ENCODE data around the gene PHTF2. TPM values are rescaled to one million over a fixed set of nuclear protein-coding genes. Genes with fewer than 3 reads are reported as not detected.

The PHTF2 gene
- total and polyA plus RNA-seq, 2 donors (not counting 3 experiments of a cell fraction or from before 2014, with no cell fraction given) = 13.3 to 21.4 TPM

DNA sequence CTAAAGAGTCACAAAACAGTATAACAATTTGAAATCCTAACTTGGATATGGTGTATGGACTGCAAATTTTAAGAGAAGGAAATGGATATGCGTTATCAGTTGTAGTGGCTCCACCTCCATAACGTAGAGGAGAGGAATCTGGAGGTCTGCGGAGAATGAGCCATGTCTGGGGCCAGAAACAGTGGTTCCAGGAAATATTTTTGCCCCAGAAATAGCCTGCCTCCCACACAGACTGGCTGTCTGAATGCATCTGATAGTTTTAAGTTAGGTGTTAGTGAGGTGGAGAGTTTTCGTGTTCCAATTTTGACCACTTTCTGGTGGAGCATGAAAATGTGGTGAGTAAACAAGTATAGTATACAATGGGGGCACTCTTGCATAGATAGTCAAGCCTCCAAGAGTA lies 1.6 kb downstream of the PHTF2 start:
- Histone ChIP-seq H3K4me1 (ENCODE audit: control insufficient read depth, extremely low read depth, insufficient read depth, low read length) (peaks cover 32% of the 10 kb centered on the region), H3K4me3 (replicated peaks in 1 of 3; ENCODE audit: insufficient read depth in 1 of 3, low read depth in 1 of 3, low read length in 3 of 3) (peak overlapping the region in 1 of 3 experiments; percentile 90), H3K27ac (ENCODE audit: insufficient read depth, low read depth, low read length) (no peak overlapping the region), H3K36me3 (ENCODE audit: control insufficient read depth in 2 of 2, extremely low read depth in 1 of 2, insufficient read depth in 2 of 2, low read length in 2 of 2) (no peaks in the 10 kb centered on the region), H4K20me1 (replicated peaks; ENCODE audit: control insufficient read depth, extremely low read depth, insufficient read depth, low read length) (no peaks in the 10 kb centered on the region), H3K9ac (replicated peaks; ENCODE audit: extremely low read depth, insufficient read depth, low read length) (peak overlapping the region; percentile 81), H3K79me2 (ENCODE audit: control insufficient read depth, insufficient read depth, low read length) (peaks cover 52% of the 10 kb centered on the region), H3K27me3 (ENCODE audit: control insufficient read depth in 2 of 2, insufficient read depth in 2 of 2, low read length in 2 of 2) (no peaks in the 10 kb centered on the region), H3K4me2 (ENCODE audit: insufficient read depth, low read length) (peak overlapping the region; percentile 92), H3K9me1 (replicated peaks; ENCODE audit: control insufficient read depth, extremely low read depth, insufficient read depth, low read length) (no peaks in the 10 kb centered on the region), H3K9me3 (replicated peaks; ENCODE audit: control insufficient read depth, insufficient read depth, low read length) (no peaks in the 10 kb centered on the region), H2AFZ (ENCODE audit: low read depth, low read length) (peak overlapping the region; percentile 39)
- no TSS peak for BruUV-seq (replicated peaks)
- dilution Hi-C loops (cut with MboI; ENCODE audit: extremely low pct_ligation_motif_present, low sequenced_read_pairs) (no loop called here), intact Hi-C loops (cut with micrococcal nuclease) (no loop called here)
- TF ChIP-seq GATA2 (IDR thresholded peaks at IDR 0.05; ENCODE audit: insufficient read depth, insufficient read length, low read depth, low read length) (no peak), POLR2A (IDR thresholded peaks at IDR 0.05; ENCODE audit: low read depth, low read length) (no peak), POLR2AphosphoS5 (IDR thresholded peaks at IDR 0.05; ENCODE audit: insufficient read depth, low read depth, low read length) (no peak), JUN (IDR thresholded peaks at IDR 0.05; ENCODE audit: borderline replicate concordance, insufficient read depth, insufficient read length, low read depth) (no peak), FOS (IDR thresholded peaks at IDR 0.05; ENCODE audit: borderline replicate concordance, insufficient read depth, low read length) (no peak), MYC (IDR thresholded peaks at IDR 0.05; ENCODE audit: low read depth, low read length) (no peak)
- TF ChIP-seq, protein P1, sequence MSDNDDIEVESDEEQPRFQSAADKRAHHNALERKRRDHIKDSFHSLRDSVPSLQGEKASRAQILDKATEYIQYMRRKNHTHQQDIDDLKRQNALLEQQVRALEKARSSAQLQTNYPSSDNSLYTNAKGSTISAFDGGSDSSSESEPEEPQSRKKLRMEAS (IDR thresholded peaks at IDR 0.05; ENCODE audit: insufficient read depth, insufficient read length) = no peak
- ChIA-PET CTCF (no interaction called here), POLR2A (no interaction called here)
- FAIRE-seq (peak; percentile 15), DNase-seq (ENCODE audit: low read depth, low spot score) (peak; percentile 37)

DNA sequence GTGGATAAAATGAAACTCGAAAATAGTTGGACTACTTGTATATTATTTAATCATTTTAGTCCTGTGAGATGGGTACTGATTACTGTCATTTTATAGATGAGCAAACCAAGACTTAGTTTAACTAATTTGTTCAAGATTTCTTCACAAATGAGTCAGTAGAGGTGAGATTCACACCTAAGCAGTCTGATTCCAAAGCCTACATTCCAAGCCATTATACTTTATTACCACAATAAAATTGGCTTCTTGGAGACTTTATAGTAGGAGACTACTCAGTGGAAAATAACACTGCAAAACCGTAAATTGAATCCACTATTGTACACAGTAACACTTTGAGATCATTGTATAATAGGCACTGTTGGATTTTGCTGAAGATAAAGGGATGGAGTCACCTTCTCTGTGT lies 2.2 kb downstream of the PHTF2 start:
- ChIA-PET POLR2A (no interaction called here), CTCF (no interaction called here)
- Histone ChIP-seq H2AFZ (ENCODE audit: low read depth, low read length) (no peak overlapping the region), H3K4me2 (ENCODE audit: insufficient read depth, low read length) (no peak overlapping the region), H3K9me3 (replicated peaks; ENCODE audit: control insufficient read depth, insufficient read depth, low read length) (no peaks in the 10 kb centered on the region), H3K79me2 (ENCODE audit: control insufficient read depth, insufficient read depth, low read length) (peaks cover 57% of the 10 kb centered on the region), H3K36me3 (ENCODE audit: control insufficient read depth in 2 of 2, extremely low read depth in 1 of 2, insufficient read depth in 2 of 2, low read length in 2 of 2) (no peaks in the 10 kb centered on the region), H3K27ac (ENCODE audit: insufficient read depth, low read depth, low read length) (no peak overlapping the region), H3K9ac (replicated peaks; ENCODE audit: extremely low read depth, insufficient read depth, low read length) (no peak overlapping the region), H3K27me3 (ENCODE audit: control insufficient read depth in 2 of 2, insufficient read depth in 2 of 2, low read length in 2 of 2) (no peaks in the 10 kb centered on the region), H3K4me3 (replicated peaks in 1 of 3; ENCODE audit: insufficient read depth in 1 of 3, low read depth in 1 of 3, low read length in 3 of 3) (no peak overlapping the region), H3K4me1 (ENCODE audit: control insufficient read depth, extremely low read depth, insufficient read depth, low read length) (peaks cover 32% of the 10 kb centered on the region), H3K9me1 (replicated peaks; ENCODE audit: control insufficient read depth, extremely low read depth, insufficient read depth, low read length) (no peaks in the 10 kb centered on the region), H4K20me1 (replicated peaks; ENCODE audit: control insufficient read depth, extremely low read depth, insufficient read depth, low read length) (no peaks in the 10 kb centered on the region)
- BruUV-seq (replicated peaks) = no TSS peak
- FAIRE-seq (no peak), DNase-seq (ENCODE audit: low read depth, low spot score) (no peak)
- no peak for TF ChIP-seq POLR2AphosphoS5 (IDR thresholded peaks at IDR 0.05; ENCODE audit: insufficient read depth, low read depth, low read length)
- no peak for TF ChIP-seq MYC (IDR thresholded peaks at IDR 0.05; ENCODE audit: low read depth, low read length)
- no peak for TF ChIP-seq FOS (IDR thresholded peaks at IDR 0.05; ENCODE audit: borderline replicate concordance, insufficient read depth, low read length)
- TF ChIP-seq, protein P1 (IDR thresholded peaks at IDR 0.05; ENCODE audit: insufficient read depth, insufficient read length) = no peak
- TF ChIP-seq JUN (IDR thresholded peaks at IDR 0.05; ENCODE audit: borderline replicate concordance, insufficient read depth, insufficient read length, low read depth) = no peak
- TF ChIP-seq, protein P2, sequence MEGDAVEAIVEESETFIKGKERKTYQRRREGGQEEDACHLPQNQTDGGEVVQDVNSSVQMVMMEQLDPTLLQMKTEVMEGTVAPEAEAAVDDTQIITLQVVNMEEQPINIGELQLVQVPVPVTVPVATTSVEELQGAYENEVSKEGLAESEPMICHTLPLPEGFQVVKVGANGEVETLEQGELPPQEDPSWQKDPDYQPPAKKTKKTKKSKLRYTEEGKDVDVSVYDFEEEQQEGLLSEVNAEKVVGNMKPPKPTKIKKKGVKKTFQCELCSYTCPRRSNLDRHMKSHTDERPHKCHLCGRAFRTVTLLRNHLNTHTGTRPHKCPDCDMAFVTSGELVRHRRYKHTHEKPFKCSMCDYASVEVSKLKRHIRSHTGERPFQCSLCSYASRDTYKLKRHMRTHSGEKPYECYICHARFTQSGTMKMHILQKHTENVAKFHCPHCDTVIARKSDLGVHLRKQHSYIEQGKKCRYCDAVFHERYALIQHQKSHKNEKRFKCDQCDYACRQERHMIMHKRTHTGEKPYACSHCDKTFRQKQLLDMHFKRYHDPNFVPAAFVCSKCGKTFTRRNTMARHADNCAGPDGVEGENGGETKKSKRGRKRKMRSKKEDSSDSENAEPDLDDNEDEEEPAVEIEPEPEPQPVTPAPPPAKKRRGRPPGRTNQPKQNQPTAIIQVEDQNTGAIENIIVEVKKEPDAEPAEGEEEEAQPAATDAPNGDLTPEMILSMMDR (IDR thresholded peaks at IDR 0.05; ENCODE audit: extremely low read depth in 1 of 2, insufficient read depth in 1 of 2, low read depth in 1 of 2, low read length in 2 of 2) = no peak
- no peak for TF ChIP-seq GATA2 (IDR thresholded peaks at IDR 0.05; ENCODE audit: insufficient read depth, insufficient read length, low read depth, low read length)
- TF ChIP-seq POLR2A (IDR thresholded peaks at IDR 0.05; ENCODE audit: low read depth, low read length) = no peak
- no peak for TF ChIP-seq EZH2 (IDR thresholded peaks at IDR 0.05; ENCODE audit: borderline replicate concordance, low read depth, low read length, severe bottlenecking)
- intact Hi-C loops (cut with micrococcal nuclease) (no loop called here), dilution Hi-C loops (cut with MboI; ENCODE audit: extremely low pct_ligation_motif_present, low sequenced_read_pairs) (no loop called here)
